ENCODE data around the gene ZBED5. TPM values are rescaled to one million over a fixed set of nuclear protein-coding genes. Genes with fewer than 3 reads are reported as not detected.

Gene ZBED5
- total and polyA plus RNA-seq, 9 of the 15 experiments (the other 6 are each of a cell fraction or from before 2014, with no cell fraction given): 12.4 to 70.7 (median 26.8) TPM

GRCh38 chr11:10818594-10818993, 39.3 kb downstream of the ZBED5 start (continued):
- TF ChIP-seq CCNT2 (IDR thresholded peaks at IDR 0.05; ENCODE audit: borderline replicate concordance, extremely low read depth, insufficient read length, low read depth, low read length) (no peak), ZNF766 (CRISPR knock-in tag; conservative IDR thresholded peaks at IDR 0.05) (no peak), POLR2B (IDR thresholded peaks at IDR 0.05; ENCODE audit: low read depth, partially characterized antibody) (no peak)

GRCh38 chr11:10813945-10814344, 43.9 kb downstream of the ZBED5 start:
- H3K4me1 ChIP-seq (replicated peaks in 1 of 2; ENCODE audit: control insufficient read depth in 2 of 2, insufficient read depth in 2 of 2, low read length in 2 of 2): peaks cover 0 to 5% of the 10 kb centered on the region in 2 experiments; a peak in 2 of 5 replicates
- ATAC-seq (no peak), FAIRE-seq (no peak), DNase-seq (ENCODE audit: extremely low read depth in 1 of 4, low spot score in 3 of 4) (no peak)
- intact Hi-C loops (cut with micrococcal nuclease) (no loop called here), in situ Hi-C loops (cut with MboI) (no loop called here)
- H3K79me2 ChIP-seq (ENCODE audit: control insufficient read depth, insufficient read depth, low read length): peaks cover 9% of the 10 kb centered on the region; the same call in 1 of the 3 replicates
- no peak overlapping the region for H2AFZ ChIP-seq (ENCODE audit: low read depth, low read length)
- BruUV-seq (replicated peaks): no TSS peak
- no peak overlapping the region for H3K4me2 ChIP-seq (ENCODE audit: insufficient read depth, low read length)
- H3K4me3 ChIP-seq: no peak overlapping the region
- H4K20me1 ChIP-seq (replicated peaks; ENCODE audit: control insufficient read depth, insufficient read depth, low read length): no peaks in the 10 kb centered on the region
- no peaks in the 10 kb centered on the region for H3K9me3 ChIP-seq (replicated peaks; ENCODE audit: control insufficient read depth, insufficient read depth, low read depth, low read length)
- ChIA-PET POLR2A (interaction anchor here (0.6 to 1.2 kb wide), 2 partner anchors 9 to 20 kb away, joined by 3 read pairs; no protein-coding TSS in a partner anchor), CTCF (ENCODE audit: low intra/inter-chr PET ratio) (no interaction called here)
- H3K27ac ChIP-seq (ENCODE audit: extremely low read depth, low read depth, low read length): no peak overlapping the region
- no peak overlapping the region for H3K9ac ChIP-seq (ENCODE audit: insufficient read depth in 1 of 2, low read depth in 2 of 2, low read length in 2 of 2)
- H3K36me3 ChIP-seq (ENCODE audit: control insufficient read depth, insufficient read depth, low read length): no peaks in the 10 kb centered on the region
- H3K27me3 ChIP-seq (ENCODE audit: control insufficient read depth in 2 of 2, insufficient read depth in 2 of 2, low read length in 2 of 2): no peaks in the 10 kb centered on the region
- no peaks in the 10 kb centered on the region for H3K9me1 ChIP-seq (ENCODE audit: control insufficient read depth, insufficient read depth, low read length)
- TF ChIP-seq NR0B1 (IDR thresholded peaks at IDR 0.05; ENCODE audit: partially characterized antibody): no peak
- no peak for TF ChIP-seq HNRNPH1 (optimal IDR thresholded peaks at IDR 0.05; ENCODE audit: low read depth, low read length)
- TF ChIP-seq ZBTB40 (IDR thresholded peaks at IDR 0.05): no peak
- no peak for TF ChIP-seq ZBTB40 (CRISPR knock-in tag; IDR thresholded peaks at IDR 0.05)
- TF ChIP-seq ZSCAN29 (IDR thresholded peaks at IDR 0.05): no peak
- TF ChIP-seq MAZ (CRISPR knock-in tag; conservative IDR thresholded peaks at IDR 0.05 in 1 of 2, IDR thresholded peaks at IDR 0.05 in 1 of 2): no peak
- no peak for TF ChIP-seq NFRKB (IDR thresholded peaks at IDR 0.05; ENCODE audit: low read depth)
- no peak for TF ChIP-seq ZFP36 (IDR thresholded peaks at IDR 0.05; ENCODE audit: low read depth, low read length, partially characterized antibody)
- TF ChIP-seq CSDE1 (IDR thresholded peaks at IDR 0.05): no peak
